HEK293 (cell line): ENCODE results near the gene MYO5B.

Experiments
- CTCF ChIP-seq: fragments of 450-650 bp; formaldehyde crosslinking; IDR thresholded peaks from 2 replicates; pipeline ENCODE4 v1.5.1; 2016; ENCODE audit warnings: missing biosample characterization, missing genetic modification characterization
- KLF16 ChIP-seq: fragments of 450-650 bp; formaldehyde crosslinking; IDR thresholded peaks from 2 replicates; pipeline ENCODE4 v1.5.1; 2017; ENCODE audit warnings: missing biosample characterization, missing genetic modification characterization
- SP3 ChIP-seq: fragments of 450-650 bp; formaldehyde crosslinking; IDR thresholded peaks from 2 replicates; pipeline ENCODE4 v1.5.1; 2016; ENCODE audit warnings: missing biosample characterization, missing genetic modification characterization
- ZBTB48 ChIP-seq: fragments of 450-650 bp; formaldehyde crosslinking; IDR thresholded peaks from 2 replicates; pipeline ENCODE4 v1.5.1; 2016; ENCODE audit warnings: missing biosample characterization, missing genetic modification characterization
- ZNF140 ChIP-seq: fragments of 450-650 bp; formaldehyde crosslinking; IDR thresholded peaks from 2 replicates; pipeline ENCODE4 v1.5.1; 2016; ENCODE audit warnings: missing biosample characterization, missing genetic modification characterization
- ZNF416 ChIP-seq: fragments of 450-650 bp; formaldehyde crosslinking; IDR thresholded peaks from 2 replicates; pipeline ENCODE4 v1.5.1; 2016; ENCODE audit warnings: missing biosample characterization, missing genetic modification characterization
- ZNF571 ChIP-seq: fragments of 450-650 bp; formaldehyde crosslinking; IDR thresholded peaks from 2 replicates; pipeline ENCODE4 v1.5.0; 2017; ENCODE audit warnings: missing biosample characterization, missing genetic modification characterization
- ZNF624 ChIP-seq: fragments of 450-650 bp; formaldehyde crosslinking; IDR thresholded peaks from 2 replicates; pipeline ENCODE4 v1.5.1; 2017; ENCODE audit warnings: missing biosample characterization, missing genetic modification characterization
- ZNF747 ChIP-seq: fragments of 450-650 bp; formaldehyde crosslinking; IDR thresholded peaks from 2 replicates; pipeline ENCODE4 v1.5.1; 2016; ENCODE audit warnings: missing biosample characterization, missing genetic modification characterization
- ZNF777 ChIP-seq: fragments of 450-650 bp; formaldehyde crosslinking; IDR thresholded peaks from 2 replicates; pipeline ENCODE4 v1.5.1; 2017; ENCODE audit warnings: missing biosample characterization, missing genetic modification characterization, borderline replicate concordance
- ZNF843 ChIP-seq: fragments of 450-650 bp; formaldehyde crosslinking; IDR thresholded peaks from 2 replicates; pipeline ENCODE4 v1.5.1; 2016; ENCODE audit warnings: missing biosample characterization, missing genetic modification characterization
- TF ChIP-seq, protein P1 (sequence below): fragments of 450-650 bp; formaldehyde crosslinking; IDR thresholded peaks from 2 replicates; pipeline ENCODE4 v1.5.1; 2016; ENCODE audit warnings: missing biosample characterization, missing genetic modification characterization

DNA sequence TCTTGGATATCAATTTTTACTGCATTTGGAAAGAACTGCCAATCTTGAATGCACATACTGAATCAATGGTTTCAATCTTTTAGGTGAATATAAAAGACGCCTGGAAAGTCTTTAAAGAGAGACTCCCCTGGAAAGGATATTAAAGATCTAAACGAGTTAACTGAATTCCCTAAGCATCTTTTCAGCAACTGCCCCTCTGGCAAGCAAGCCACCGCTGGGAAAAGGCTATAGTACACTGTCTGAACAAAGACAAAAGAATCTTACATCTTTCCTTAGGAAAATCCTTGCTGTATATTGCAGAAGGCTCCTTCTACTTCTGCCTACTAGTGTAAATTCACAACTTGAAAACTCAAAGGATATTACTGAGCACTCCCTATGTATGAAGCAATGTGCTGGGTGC, 28.0 kb downstream of the MYO5B start:
- TF ChIP-seq ZNF777 (no peak), SP3 (tag by site-specific recombination) (no peak), ZNF624 (tag by site-specific recombination) (no peak), ZNF140 (tag by site-specific recombination) (no peak), CTCF (tag by site-specific recombination) (no peak), KLF16 (no peak), ZNF843 (tag by site-specific recombination) (no peak), ZNF747 (tag by site-specific recombination) (no peak), ZNF416 (tag by site-specific recombination) (no peak), ZBTB48 (tag by site-specific recombination) (no peak), ZNF571 (tag by site-specific recombination) (no peak)
- TF ChIP-seq, protein P1, sequence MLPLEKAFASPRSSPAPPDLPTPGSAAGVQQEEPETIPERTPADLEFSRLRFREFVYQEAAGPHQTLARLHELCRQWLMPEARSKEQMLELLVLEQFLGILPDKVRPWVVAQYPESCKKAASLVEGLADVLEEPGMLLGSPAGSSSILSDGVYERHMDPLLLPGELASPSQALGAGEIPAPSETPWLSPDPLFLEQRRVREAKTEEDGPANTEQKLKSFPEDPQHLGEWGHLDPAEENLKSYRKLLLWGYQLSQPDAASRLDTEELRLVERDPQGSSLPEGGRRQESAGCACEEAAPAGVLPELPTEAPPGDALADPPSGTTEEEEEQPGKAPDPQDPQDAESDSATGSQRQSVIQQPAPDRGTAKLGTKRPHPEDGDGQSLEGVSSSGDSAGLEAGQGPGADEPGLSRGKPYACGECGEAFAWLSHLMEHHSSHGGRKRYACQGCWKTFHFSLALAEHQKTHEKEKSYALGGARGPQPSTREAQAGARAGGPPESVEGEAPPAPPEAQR (tag by site-specific recombination) = no peak
